Activated T-helper 17 cell treated with anti-CD3 and anti-CD28 coated beads, Interleukin-2, amount 50 U/mL, for 72 hours (primary cell): ENCODE results near the gene CCDC8. TPM values are rescaled to one million over a fixed set of nuclear protein-coding genes. Genes with fewer than 3 reads are reported as not detected.
"Not testable (repeated sequence)": the region's sequence is repeated elsewhere in the genome, so short reads cannot be mapped to it uniquely, and the experiment has no call there.

Experiments used
- ATAC-seq: fragments of 150-1000 bp; cut with Tn5 transposase; replicated peaks from 2 replicates; pipeline ENCODE4 v1.10.0; 2021; ENCODE audit warnings: mild to moderate bottlenecking, moderate library complexity
- H3K27ac Mint-ChIP-seq: one replicate; pipeline ENCODE4 v1.8.0; 2022; ENCODE audit warnings: mixed read lengths
- H3K27me3 Mint-ChIP-seq: one replicate; pipeline ENCODE4 v1.8.0; 2022; ENCODE audit warnings: mixed read lengths
- H3K36me3 Mint-ChIP-seq: one replicate; pipeline ENCODE4 v1.8.0; 2022; ENCODE audit warnings: low read depth, mild to moderate bottlenecking, mixed read lengths
- H3K4me1 Mint-ChIP-seq: one replicate; pipeline ENCODE4 v1.8.0; 2022; ENCODE audit warnings: mixed read lengths
- H3K4me3 Mint-ChIP-seq: one replicate; pipeline ENCODE4 v1.8.0; 2022; ENCODE audit warnings: mild to moderate bottlenecking, mixed read lengths
- H3K9me3 Mint-ChIP-seq: one replicate; pipeline ENCODE4 v1.8.0; 2022; ENCODE audit warnings: mixed read lengths
- total RNA-seq, 2 donors: library from RNA; stranded (reverse); gene quantifications; one replicate each; pipeline ENCODE4 v1.2.3, GENCODE V29; 2022

The CCDC8 gene
- total RNA-seq, 2 donors from 2014 or later: not detected

GRCh38 chr19:46386151-46386550 is 27.2 kb downstream of the CCDC8 start:
- peaks cover 84% of the 10 kb centered on the region for H3K36me3 Mint-ChIP-seq

DNA sequence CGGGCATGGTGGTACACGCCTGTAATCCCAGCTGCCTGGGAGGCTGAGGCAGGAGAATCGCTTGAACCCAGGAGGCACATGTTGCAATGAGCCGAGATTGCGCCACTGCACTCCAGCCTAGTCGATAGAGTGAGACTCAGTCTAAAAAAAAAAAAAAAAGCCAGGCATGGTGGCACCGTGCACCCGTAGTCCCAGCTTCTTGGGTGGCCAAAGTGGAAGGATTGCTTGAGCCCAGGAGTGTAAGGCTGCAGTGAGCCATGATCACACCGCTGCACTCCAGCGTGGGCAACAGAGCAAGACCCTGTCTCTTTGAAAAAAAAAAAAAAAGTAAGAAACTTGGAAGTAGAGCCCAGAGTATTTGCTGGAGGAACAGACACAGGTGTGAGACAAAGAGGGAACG is 27.7 kb downstream of the CCDC8 start:
- no peaks in the 10 kb centered on the region for H3K27me3 Mint-ChIP-seq
- no peaks in the 10 kb centered on the region for H3K9me3 Mint-ChIP-seq
- H3K4me3 Mint-ChIP-seq: no peak overlapping the region
- no peak overlapping the region for H3K27ac Mint-ChIP-seq
- peaks cover 89% of the 10 kb centered on the region for H3K36me3 Mint-ChIP-seq
- no peak for ATAC-seq
- no peaks in the 10 kb centered on the region for H3K4me1 Mint-ChIP-seq

More at GRCh38 chr19:46386151-46386550, 27.2 kb downstream of the CCDC8 start:
- Mint-ChIP-seq H3K4me1 (no peaks in the 10 kb centered on the region), H3K27ac (no peak overlapping the region), H3K4me3 (no peak overlapping the region), H3K9me3 (no peaks in the 10 kb centered on the region), H3K27me3 (no peaks in the 10 kb centered on the region)
- no peak for ATAC-seq

GRCh38 chr19:46384396-46384795 is 29.0 kb downstream of the CCDC8 start:
- no peaks in the 10 kb centered on the region for H3K27me3 Mint-ChIP-seq
- no peaks in the 10 kb centered on the region for H3K4me1 Mint-ChIP-seq
- ATAC-seq: no peak
- peaks cover 94% of the 10 kb centered on the region for H3K36me3 Mint-ChIP-seq
- H3K4me3 Mint-ChIP-seq: no peak overlapping the region
- no peak overlapping the region for H3K27ac Mint-ChIP-seq
- no peaks in the 10 kb centered on the region for H3K9me3 Mint-ChIP-seq

DNA sequence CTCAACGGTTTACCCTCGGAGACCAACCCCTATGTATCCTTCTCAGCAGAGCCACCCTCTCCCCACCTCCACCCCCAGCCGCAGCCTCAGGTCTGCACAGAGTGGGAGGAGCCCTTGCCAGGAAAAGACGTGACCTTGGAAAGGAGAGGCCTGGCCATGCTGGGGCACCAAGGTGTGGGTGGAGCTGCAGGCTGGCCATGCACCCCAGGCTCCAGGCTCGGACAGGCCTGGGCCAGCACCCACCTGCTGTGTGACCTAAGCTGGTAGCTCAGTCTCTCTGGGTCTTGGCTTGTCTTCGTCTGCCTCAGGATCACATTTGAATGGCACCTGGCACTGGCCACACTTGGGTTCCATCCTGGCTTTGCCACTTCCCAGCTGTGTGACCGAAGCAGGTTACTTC is 29.5 kb downstream of the CCDC8 start:
- no peak overlapping the region for H3K27ac Mint-ChIP-seq
- H3K36me3 Mint-ChIP-seq: peaks cover 94% of the 10 kb centered on the region
- H3K9me3 Mint-ChIP-seq: no peaks in the 10 kb centered on the region
- no peaks in the 10 kb centered on the region for H3K27me3 Mint-ChIP-seq
- no peak overlapping the region for H3K4me3 Mint-ChIP-seq
- H3K4me1 Mint-ChIP-seq: no peaks in the 10 kb centered on the region
- ATAC-seq: no peak

DNA sequence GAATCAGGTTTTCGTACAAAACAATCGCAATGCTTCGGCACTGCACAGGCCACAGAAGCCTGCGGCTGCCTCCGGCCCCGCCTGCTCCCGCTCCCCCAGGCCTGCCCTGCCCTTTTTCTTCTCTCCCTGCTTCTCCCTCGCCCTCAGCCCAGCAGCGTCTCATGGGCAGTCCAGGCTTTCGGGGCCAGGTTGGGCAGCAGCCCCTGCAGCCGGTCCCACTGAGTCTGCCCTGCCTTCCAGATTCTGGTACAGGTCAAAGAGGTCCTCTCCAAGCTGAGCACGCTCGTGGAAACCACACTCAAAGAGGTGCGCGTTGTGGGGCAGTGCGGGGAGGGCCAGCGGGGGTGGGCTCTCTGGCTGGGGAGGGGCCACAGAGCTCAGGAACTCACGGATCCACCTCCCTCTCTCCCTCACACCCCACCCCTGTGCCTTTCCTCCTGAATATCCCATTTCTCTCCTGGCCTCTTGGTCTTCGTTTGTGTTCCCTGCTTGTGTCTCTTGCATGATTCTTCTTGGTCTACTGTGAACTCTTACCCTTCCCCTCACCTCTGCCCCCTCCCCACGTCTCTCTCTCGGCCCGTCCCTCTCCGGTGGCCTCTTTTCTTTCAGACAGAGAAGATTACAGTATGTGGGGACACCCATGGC is 30.1 kb downstream of the CCDC8 start:
- no peaks in the 10 kb centered on the region for H3K9me3 Mint-ChIP-seq
- no peaks in the 10 kb centered on the region for H3K27me3 Mint-ChIP-seq
- ATAC-seq: no peak
- no peak overlapping the region for H3K4me3 Mint-ChIP-seq
- H3K36me3 Mint-ChIP-seq: peaks cover 94% of the 10 kb centered on the region
- no peaks in the 10 kb centered on the region for H3K4me1 Mint-ChIP-seq
- H3K27ac Mint-ChIP-seq: no peak overlapping the region

DNA sequence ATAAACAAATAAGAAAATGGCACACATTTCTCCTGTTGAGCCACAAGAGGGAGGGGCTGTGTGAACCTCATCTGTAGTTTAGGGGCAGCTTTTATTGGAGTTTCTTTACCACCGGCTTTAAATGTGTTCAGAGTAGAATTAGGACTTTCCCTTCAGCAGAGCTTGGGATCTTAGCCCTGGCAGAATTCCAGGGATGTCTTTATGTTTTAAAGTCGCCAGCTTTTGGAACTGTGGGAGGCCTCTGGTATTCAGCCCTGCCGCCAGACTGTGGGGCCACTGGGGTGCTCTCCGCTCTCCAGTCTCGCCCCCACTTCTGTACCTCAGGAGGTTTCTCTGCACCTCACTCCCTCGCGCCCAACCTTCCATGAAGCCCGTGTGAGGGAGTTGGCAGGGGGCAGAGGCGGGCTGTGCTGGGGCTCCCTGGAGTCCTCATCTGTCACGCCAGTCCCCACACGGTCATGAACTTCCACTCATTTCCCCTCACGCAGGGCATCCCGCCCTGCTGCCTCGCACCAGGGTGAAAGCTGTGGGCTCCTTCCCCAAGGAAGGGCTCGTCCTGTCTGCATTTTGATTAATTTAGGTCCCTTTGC is 31.5 kb downstream of the CCDC8 start:
- H3K27me3 Mint-ChIP-seq: no peaks in the 10 kb centered on the region
- no peaks in the 10 kb centered on the region for H3K4me1 Mint-ChIP-seq
- ATAC-seq: no peak
- no peak overlapping the region for H3K27ac Mint-ChIP-seq
- peaks cover 95% of the 10 kb centered on the region for H3K36me3 Mint-ChIP-seq
- no peaks in the 10 kb centered on the region for H3K9me3 Mint-ChIP-seq
- no peak overlapping the region for H3K4me3 Mint-ChIP-seq

DNA sequence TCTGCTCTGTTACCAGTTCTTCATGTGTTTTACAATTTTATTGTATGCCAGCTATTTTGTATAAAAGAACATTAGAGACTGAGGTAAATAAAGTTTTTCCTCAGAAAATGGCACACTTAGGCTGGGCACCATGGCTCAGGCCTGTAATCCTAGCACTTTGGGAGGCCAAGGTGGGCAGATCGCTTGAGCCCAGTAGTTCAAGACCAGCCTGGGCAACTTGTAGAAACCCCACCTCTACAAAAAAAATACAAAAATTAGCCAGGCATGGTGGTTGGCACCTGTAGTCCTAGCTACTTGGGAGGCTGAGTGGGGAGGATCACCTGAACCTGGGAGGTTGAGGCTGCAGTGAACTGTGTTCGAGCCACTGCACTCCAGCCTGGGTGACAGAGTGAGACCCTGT is 32.0 kb downstream of the CCDC8 start:
- no peaks in the 10 kb centered on the region for H3K9me3 Mint-ChIP-seq
- peaks cover 97% of the 10 kb centered on the region for H3K36me3 Mint-ChIP-seq
- H3K4me3 Mint-ChIP-seq: no peak overlapping the region
- H3K4me1 Mint-ChIP-seq: no peaks in the 10 kb centered on the region
- H3K27me3 Mint-ChIP-seq: no peaks in the 10 kb centered on the region
- no peak overlapping the region for H3K27ac Mint-ChIP-seq
- ATAC-seq: no peak

DNA sequence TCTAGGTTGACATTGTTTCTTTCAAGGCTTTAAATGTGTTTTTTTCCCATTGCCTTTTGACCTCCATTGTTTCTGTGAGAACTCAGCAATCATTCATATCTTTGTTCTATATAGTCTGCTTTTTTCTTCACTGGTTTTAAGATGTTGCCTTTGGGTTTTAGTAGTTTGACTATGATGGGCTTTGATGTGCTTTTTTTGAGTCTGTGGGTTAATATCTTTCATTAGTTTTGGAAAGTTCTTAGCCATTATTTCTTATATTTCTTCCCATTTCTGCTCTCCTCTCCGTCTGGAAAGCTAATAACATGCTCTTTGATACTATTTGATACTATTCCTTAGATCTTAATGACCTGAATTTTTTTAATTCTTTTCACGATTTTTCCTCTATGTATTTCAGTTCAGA is 32.7 kb downstream of the CCDC8 start:
- H3K36me3 Mint-ChIP-seq: peaks cover 97% of the 10 kb centered on the region
- no peak for ATAC-seq
- H3K9me3 Mint-ChIP-seq: no peaks in the 10 kb centered on the region
- H3K27me3 Mint-ChIP-seq: no peaks in the 10 kb centered on the region
- no peaks in the 10 kb centered on the region for H3K4me1 Mint-ChIP-seq
- H3K27ac Mint-ChIP-seq: no peak overlapping the region
- no peak overlapping the region for H3K4me3 Mint-ChIP-seq

DNA sequence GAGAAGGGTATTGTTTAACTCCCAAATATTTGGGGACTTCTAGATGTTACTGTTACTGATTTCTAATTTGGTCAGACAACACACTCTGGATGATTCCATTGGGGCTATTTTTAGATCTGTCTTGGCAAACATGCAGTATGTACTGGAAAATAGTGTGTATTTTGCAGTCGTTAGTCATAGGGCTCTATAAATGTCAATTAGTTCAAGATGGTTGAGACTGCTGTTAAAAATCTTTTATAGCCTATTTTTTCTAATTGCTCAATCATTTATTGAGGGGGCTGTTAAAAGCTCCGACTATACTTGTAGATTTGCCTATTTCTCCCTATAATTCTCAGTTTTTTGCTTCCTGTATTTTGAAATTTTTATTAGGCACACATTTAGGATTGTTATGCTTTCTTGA is 35.1 kb downstream of the CCDC8 start:
- Mint-ChIP-seq H3K4me1 (no peaks in the 10 kb centered on the region), H3K4me3 (no peak overlapping the region), H3K36me3 (peaks cover 76% of the 10 kb centered on the region), H3K27ac (no peak overlapping the region), H3K27me3 (no peaks in the 10 kb centered on the region), H3K9me3 (no peaks in the 10 kb centered on the region)
- ATAC-seq: no peak

DNA sequence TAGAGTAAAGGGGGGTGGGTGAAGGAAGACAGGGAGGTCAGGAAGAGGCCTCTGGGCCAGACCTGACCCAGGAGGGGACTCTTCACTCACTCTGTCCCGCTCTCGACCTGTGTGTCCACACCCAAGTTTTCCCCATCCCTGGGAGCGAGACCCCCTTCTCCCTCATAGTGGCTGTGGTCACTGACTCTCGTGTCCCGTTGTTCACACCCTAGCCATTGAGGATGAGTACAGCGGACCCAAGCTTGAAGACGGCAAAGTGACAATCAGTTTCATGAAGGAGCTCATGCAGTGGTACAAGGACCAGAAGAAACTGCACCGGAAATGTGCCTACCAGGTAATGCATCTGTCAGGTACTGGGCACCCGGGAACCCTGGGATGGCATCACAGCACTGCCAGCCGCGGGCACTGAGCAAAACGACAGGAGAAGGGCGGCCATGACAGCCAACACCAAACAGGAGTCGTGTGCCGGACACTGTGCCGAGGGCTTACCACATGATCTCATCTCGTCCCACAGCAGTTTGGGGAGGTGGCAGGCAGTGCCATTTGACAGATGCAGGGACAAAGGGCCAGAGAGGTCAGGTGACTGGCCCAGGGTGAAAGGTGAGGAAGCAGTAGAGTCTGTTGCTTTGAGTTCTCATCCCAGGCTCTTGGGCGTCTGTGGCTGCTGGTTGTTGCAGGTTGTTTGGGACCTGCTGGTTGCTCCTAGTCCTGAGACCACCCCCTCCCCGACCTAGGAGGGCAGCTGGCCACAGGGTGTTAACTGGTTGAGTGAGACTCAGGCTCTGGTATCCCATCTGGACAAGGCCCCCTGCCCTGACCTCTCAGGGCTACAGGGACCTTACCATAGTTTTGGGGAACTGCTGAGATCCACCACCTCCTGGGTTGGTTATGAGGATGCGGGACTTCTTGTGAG is 36.9 kb downstream of the CCDC8 start:
- Mint-ChIP-seq H3K27me3 (no peaks in the 10 kb centered on the region), H3K4me1 (no peaks in the 10 kb centered on the region), H3K27ac (no peak overlapping the region), H3K9me3 (no peaks in the 10 kb centered on the region), H3K4me3 (no peak overlapping the region), H3K36me3 (peaks cover 59% of the 10 kb centered on the region)
- ATAC-seq: no peak

DNA sequence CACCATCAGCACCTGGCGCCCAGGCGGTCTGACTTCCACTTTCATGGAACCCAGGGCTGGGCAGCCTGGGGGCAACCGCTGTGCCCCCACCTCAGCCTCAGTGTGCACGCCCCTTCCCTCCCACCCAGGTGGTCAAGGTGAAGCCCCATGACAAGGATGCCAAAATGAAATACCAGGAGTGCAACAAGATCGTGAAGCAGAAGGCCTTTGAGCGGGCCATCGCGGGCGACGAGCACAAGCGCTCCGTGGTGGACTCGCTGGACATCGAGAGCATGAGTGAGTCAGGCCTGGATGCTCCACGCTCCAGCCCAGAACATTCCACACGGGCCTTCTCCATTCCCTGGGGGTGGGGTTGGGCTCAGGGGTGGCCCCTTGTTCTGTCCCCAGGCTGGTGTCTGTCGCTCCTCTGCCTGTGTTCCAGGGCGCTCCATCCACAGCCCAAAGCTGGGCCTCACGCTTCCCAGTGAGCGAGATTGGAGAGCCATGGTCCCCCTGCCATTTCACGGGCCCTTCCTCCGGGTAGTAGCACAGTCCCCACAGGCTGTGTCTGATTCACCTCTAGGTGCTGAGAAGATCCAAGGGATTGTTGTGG is 37.8 kb downstream of the CCDC8 start:
- not testable (repeated sequence) for ATAC-seq, H3K9me3 Mint-ChIP-seq, H3K27ac Mint-ChIP-seq, H3K4me3 Mint-ChIP-seq, H3K27me3 Mint-ChIP-seq, H3K4me1 Mint-ChIP-seq
- H3K36me3 Mint-ChIP-seq: peaks cover 56% of the 10 kb centered on the region

DNA sequence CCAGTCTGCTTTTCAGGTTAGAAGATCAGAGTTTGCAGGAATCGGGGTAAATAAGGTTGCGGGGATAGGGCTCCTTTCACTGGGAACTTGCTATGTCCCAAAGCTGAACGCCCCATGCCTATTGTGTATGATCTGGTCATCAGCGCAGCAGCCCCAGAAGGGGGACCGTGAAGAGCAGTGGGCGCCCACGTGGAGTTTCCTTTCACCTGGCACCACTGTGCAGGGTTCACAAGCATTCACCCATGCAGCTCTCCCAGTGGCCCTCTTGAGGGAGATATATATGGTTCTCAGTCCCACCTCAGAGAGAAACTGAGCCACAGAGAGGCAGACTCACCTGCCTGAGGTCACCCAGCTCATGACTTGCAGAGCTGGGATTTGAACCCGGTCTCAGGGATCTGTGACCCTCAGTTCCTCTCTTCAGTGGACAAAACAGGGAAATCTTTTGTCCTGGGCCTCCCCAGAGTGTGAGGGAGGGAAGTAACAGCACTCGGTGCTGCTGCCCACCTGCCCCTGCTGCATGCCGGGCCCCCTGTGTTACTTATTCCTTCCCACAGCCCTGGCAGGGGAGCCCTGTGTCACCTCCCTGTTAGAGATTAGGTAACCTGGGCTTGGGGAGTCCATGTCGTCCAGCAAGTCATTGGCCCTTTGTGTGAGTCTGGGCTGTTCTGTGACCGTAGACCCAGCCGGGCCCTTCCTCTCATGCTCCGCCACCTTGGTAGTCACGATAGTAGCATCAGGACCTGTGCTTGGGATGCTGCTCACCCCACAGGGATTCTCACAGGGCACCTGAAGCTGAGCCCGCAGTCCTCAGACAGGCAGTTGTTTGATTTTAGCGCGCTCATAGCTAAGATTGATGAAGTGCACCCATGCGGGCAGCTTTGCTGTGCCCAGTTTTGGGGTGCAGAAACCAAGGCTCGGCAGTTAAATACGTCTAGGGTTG is 38.6 kb downstream of the CCDC8 start:
- Mint-ChIP-seq H3K9me3 (no peaks in the 10 kb centered on the region), H3K4me1 (peaks cover 5% of the 10 kb centered on the region), H3K36me3 (peaks cover 54% of the 10 kb centered on the region), H3K27me3 (no peaks in the 10 kb centered on the region), H3K27ac (no peak overlapping the region), H3K4me3 (no peak overlapping the region)
- ATAC-seq: no peak

DNA sequence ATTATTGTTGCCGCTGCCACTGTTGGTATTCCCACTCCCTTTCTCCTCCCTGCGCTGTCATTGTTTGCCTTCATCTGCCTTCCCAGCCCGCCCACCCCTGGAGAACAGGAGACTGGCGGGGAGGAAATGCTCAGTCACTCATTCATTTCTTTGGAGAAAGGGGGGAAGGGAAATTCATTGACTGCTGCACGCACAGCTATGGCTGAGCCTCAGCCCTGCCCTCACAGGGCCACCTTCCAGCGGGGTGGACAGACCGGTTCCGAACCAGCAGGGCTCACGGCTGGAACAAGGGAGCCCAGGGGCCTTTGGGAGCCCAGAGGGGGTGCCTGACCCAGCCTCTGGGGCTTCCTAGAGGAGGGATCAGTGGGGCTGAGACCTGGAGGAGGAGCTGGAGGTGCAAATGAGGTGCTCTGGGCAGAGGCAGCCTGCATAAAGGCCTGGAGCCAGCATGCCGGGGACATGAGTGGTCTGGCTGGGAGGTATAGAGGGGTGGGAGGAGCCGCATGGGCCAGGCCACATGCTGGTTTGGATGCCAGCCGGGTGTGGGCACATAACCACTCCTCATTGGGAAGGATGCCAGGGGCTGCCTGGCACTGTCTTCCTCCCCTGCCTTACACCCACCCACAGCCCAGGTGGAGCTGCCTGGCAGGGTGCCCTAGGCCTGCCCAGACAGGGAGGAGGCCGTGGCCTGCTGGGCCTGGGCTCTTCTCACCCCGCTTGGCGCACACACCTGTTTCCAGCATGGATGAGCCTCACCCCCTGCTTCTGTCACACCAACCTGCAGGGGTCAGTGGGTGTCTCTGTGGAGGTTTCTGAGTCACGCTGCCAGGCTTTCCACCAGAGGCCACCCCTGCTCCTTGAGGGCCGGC is 39.6 kb downstream of the CCDC8 start:
- H3K4me1 Mint-ChIP-seq: peaks cover 5% of the 10 kb centered on the region
- no peaks in the 10 kb centered on the region for H3K9me3 Mint-ChIP-seq
- no peak overlapping the region for H3K4me3 Mint-ChIP-seq
- no peak for ATAC-seq
- H3K27me3 Mint-ChIP-seq: no peaks in the 10 kb centered on the region
- H3K36me3 Mint-ChIP-seq: peaks cover 48% of the 10 kb centered on the region
- H3K27ac Mint-ChIP-seq: no peak overlapping the region
